ENCODE measurements around the gene ZNF227.
"Not testable (repeated sequence)": the region's sequence is repeated elsewhere in the genome, so short reads cannot be mapped to it uniquely, and the experiment has no call there.

DNA sequence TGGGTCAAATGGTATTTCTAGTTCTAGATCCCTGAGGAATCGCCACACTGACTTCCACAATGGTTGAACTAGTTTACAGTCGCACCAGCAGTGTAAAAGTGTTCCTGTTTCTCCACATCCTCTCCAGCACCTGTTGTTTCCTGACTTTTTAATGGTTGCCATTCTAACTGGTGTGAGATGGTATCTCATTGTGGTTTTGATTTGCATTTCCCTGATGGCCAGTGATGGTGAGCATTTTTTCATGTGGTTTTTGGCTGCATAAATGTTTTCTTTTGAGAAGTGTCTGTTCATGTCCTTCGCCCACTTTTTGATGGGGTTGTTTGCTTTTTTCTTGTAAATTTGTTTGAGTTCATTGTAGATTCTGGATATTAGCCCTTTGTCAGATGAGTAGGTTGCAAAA is 9.0 kb downstream of the ZNF227 start:
- TF ChIP-seq, protein P1, sequence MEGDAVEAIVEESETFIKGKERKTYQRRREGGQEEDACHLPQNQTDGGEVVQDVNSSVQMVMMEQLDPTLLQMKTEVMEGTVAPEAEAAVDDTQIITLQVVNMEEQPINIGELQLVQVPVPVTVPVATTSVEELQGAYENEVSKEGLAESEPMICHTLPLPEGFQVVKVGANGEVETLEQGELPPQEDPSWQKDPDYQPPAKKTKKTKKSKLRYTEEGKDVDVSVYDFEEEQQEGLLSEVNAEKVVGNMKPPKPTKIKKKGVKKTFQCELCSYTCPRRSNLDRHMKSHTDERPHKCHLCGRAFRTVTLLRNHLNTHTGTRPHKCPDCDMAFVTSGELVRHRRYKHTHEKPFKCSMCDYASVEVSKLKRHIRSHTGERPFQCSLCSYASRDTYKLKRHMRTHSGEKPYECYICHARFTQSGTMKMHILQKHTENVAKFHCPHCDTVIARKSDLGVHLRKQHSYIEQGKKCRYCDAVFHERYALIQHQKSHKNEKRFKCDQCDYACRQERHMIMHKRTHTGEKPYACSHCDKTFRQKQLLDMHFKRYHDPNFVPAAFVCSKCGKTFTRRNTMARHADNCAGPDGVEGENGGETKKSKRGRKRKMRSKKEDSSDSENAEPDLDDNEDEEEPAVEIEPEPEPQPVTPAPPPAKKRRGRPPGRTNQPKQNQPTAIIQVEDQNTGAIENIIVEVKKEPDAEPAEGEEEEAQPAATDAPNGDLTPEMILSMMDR (IDR thresholded peaks at IDR 0.05) = not testable (repeated sequence)
- not testable (repeated sequence) for TF ChIP-seq POLR2A (IDR thresholded peaks at IDR 0.05)
